GM19043 (cell line): ENCODE data around the gene INPP5J.
"Not testable (repeated sequence)": the region's sequence is repeated elsewhere in the genome, so short reads cannot be mapped to it uniquely, and the experiment has no call there.

Experiments used
- ATAC-seq: cut with Tn5 transposase; IDR thresholded peaks from one replicate; pipeline ENCODE4 v1.9.1; 2021; ENCODE audit warnings: low read depth; ENCODE audit not compliant: unreplicated experiment

The INPP5J gene

GRCh38 chr22:31143038-31143437, 20.3 kb downstream of the INPP5J start:
- ATAC-seq = no peak

GRCh38 chr22:31143537-31143936, 20.8 kb downstream of the INPP5J start:
- ATAC-seq = no peak

- no peak for ATAC-seq
Observed at GRCh38 chr22:31144223-31144622, 21.5 kb downstream of the INPP5J start.

GRCh38 chr22:31148488-31148887, 25.7 kb downstream of the INPP5J start:
- ATAC-seq = no peak

GRCh38 chr22:31148953-31149627, 26.3 kb downstream of the INPP5J start:
- ATAC-seq = no peak

GRCh38 chr22:31150615-31151014, 27.8 kb downstream of the INPP5J start:
- ATAC-seq = no peak

GRCh38 chr22:31151872-31152271, 29.1 kb downstream of the INPP5J start:
- no peak for ATAC-seq

- ATAC-seq = no peak
Observed at GRCh38 chr22:31153357-31153756, 30.6 kb downstream of the INPP5J start.

GRCh38 chr22:31154975-31155374, 32.2 kb downstream of the INPP5J start:
- ATAC-seq = no peak

GRCh38 chr22:31155422-31155821, 32.7 kb downstream of the INPP5J start:
- ATAC-seq = no peak

- no peak for ATAC-seq
Observed at GRCh38 chr22:31160328-31160978, 37.7 kb downstream of the INPP5J start.

GRCh38 chr22:31161386-31161785, 38.6 kb downstream of the INPP5J start:
- no peak for ATAC-seq

- ATAC-seq = no peak
Observed at GRCh38 chr22:31162015-31162765, 39.4 kb downstream of the INPP5J start.

- ATAC-seq = no peak
Observed at GRCh38 chr22:31170971-31171370, 48.2 kb downstream of the INPP5J start.

- not testable (repeated sequence) for ATAC-seq
Observed at GRCh38 chr22:31171734-31172133, 49.0 kb downstream of the INPP5J start.

GRCh38 chr22:31173386-31174145, 50.8 kb downstream of the INPP5J start:
- no peak for ATAC-seq

GRCh38 chr22:31176923-31177322, 54.2 kb downstream of the INPP5J start:
- no peak for ATAC-seq

GRCh38 chr22:31177420-31178162, 54.8 kb downstream of the INPP5J start:
- ATAC-seq = no peak

GRCh38 chr22:31178859-31179258, 56.1 kb downstream of the INPP5J start:
- ATAC-seq = no peak

- no peak for ATAC-seq
Observed at GRCh38 chr22:31179345-31179744, 56.6 kb downstream of the INPP5J start.
